Measurements from ENCODE around the gene KLHL36.

Gene KLHL36

DNA sequence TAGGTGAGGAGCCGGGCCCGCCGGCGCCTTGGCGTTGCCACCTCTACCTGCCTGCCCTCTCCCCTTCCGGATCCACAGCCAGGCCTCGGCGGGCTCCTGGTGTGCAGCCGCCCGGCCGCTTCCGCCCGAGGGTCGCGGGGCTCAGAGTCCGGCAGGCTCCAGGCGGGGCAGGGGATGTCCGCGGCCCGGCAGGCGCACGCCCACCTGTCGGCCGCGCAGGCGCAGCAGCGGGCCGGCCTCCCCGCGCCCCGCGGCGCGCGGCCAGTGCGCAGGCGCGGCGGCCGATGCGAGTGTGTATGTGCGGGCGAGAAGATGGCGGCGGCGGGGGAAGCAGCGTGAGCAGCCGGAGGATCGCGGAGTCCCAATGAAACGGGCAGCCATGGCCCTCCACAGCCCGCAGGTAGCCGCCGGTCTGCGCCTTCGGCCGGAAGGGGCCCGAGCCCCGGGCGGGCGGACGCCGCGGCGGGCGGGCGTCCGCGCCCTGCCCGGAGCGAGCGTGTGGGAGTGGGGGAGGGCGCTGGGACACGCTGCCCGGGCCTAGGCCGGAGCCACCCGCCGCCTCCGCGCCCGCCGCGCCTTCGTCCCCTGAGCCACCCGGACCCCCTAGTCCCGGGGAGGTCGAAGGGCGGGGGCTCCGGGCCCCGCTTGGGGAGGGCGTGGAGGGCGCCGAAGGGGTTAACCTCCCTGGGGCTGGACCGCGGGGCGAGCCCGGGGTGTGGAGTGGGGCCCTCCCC is 51.6 kb downstream of the KLHL36 start, which contains the start of gene USP10:
USP10 (plus strand) TSS at position 289 of the 734 bp plus-strand sequence; CDS start at position 380, 91 bp downstream.
- DNase-seq (ENCODE audit: low spot score): peak; percentile 100

- peak; percentile 21 for DNase-seq (ENCODE audit: low spot score)
Observed at GRCh38 chr16:84700446-84701300, 52.4 kb downstream of the KLHL36 start.

GRCh38 chr16:84703681-84704080 is 55.4 kb downstream of the KLHL36 start:
- DNase-seq (ENCODE audit: low spot score): no peak

- DNase-seq (ENCODE audit: low spot score): no peak
Observed at GRCh38 chr16:84704253-84704652, 55.9 kb downstream of the KLHL36 start.

DNA sequence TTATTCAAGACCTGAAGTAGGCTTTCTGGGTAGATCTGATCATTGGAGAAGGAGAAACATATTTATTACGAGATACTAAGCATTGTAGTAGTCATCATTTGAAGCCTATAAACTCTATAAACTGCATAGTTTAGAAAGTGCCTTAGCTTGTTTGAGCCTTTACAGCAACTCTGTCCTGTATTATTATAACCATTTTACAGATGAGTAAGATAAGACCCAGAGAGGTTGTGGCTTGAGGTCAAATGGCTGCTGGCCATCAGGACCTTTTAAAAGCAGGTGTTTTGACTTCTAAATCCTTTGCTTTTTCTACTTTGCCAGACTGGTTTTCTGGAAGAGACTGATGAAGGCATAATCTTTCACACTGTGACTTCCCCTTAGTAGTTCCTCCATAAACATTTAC is 58.5 kb downstream of the KLHL36 start:
- DNase-seq (ENCODE audit: low spot score): no peak

GRCh38 chr16:84709609-84710008 is 61.3 kb downstream of the KLHL36 start:
- no peak for DNase-seq (ENCODE audit: low spot score)

- DNase-seq (ENCODE audit: low spot score): no peak
Observed at GRCh38 chr16:84710686-84711085, 62.4 kb downstream of the KLHL36 start.

Measured in AG08396 (cell line).